ENCODE measurements around the gene SESN1. TPM values are rescaled to one million over a fixed set of nuclear protein-coding genes. Genes with fewer than 3 reads are reported as not detected.

SESN1 gene
- total and polyA plus RNA-seq, 9 of the 15 experiments (the other 6 are each of a cell fraction or from before 2014, with no cell fraction given), result 3.1 to 13.0 (median 7.4) TPM

- TF ChIP-seq, protein P1, sequence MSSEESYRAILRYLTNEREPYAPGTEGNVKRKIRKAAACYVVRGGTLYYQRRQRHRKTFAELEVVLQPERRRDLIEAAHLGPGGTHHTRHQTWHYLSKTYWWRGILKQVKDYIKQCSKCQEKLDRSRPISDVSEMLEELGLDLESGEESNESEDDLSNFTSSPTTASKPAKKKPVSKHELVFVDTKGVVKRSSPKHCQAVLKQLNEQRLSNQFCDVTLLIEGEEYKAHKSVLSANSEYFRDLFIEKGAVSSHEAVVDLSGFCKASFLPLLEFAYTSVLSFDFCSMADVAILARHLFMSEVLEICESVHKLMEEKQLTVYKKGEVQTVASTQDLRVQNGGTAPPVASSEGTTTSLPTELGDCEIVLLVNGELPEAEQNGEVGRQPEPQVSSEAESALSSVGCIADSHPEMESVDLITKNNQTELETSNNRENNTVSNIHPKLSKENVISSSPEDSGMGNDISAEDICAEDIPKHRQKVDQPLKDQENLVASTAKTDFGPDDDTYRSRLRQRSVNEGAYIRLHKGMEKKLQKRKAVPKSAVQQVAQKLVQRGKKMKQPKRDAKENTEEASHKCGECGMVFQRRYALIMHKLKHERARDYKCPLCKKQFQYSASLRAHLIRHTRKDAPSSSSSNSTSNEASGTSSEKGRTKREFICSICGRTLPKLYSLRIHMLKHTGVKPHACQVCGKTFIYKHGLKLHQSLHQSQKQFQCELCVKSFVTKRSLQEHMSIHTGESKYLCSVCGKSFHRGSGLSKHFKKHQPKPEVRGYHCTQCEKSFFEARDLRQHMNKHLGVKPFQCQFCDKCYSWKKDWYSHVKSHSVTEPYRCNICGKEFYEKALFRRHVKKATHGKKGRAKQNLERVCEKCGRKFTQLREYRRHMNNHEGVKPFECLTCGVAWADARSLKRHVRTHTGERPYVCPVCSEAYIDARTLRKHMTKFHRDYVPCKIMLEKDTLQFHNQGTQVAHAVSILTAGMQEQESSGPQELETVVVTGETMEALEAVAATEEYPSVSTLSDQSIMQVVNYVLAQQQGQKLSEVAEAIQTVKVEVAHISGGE (CRISPR knock-in tag; IDR thresholded peaks at IDR 0.05), result no peak
- no peak for TF ChIP-seq TRIM28 (IDR thresholded peaks at IDR 0.05)
- TF ChIP-seq, protein P2, sequence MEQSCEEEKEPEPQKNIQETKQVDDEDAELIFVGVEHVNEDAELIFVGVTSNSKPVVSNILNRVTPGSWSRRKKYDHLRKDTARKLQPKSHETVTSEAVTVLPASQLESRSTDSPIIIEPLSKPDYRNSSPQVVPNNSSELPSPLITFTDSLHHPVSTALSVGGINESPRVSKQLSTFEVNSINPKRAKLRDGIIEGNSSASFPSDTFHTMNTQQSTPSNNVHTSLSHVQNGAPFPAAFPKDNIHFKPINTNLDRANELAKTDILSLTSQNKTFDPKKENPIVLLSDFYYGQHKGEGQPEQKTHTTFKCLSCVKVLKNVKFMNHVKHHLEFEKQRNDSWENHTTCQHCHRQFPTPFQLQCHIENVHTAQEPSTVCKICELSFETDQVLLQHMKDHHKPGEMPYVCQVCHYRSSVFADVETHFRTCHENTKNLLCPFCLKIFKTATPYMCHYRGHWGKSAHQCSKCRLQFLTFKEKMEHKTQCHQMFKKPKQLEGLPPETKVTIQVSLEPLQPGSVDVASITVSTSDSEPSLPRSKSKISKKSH (CRISPR knock-in tag; IDR thresholded peaks at IDR 0.05), result no peak
- TF ChIP-seq CBX1 (IDR thresholded peaks at IDR 0.05; ENCODE audit: low read depth), result 0 out of 2 replicates have a peak, but pooled peaks have one; percentile 25
- no peak for TF ChIP-seq LCOR (CRISPR knock-in tag; IDR thresholded peaks at IDR 0.05)
- no peak for TF ChIP-seq SMAD3 (CRISPR knock-in tag; conservative IDR thresholded peaks at IDR 0.05)
- TF ChIP-seq MTA1 (IDR thresholded peaks at IDR 0.05; ENCODE audit: borderline replicate concordance), result no peak
- TF ChIP-seq, protein P3, sequence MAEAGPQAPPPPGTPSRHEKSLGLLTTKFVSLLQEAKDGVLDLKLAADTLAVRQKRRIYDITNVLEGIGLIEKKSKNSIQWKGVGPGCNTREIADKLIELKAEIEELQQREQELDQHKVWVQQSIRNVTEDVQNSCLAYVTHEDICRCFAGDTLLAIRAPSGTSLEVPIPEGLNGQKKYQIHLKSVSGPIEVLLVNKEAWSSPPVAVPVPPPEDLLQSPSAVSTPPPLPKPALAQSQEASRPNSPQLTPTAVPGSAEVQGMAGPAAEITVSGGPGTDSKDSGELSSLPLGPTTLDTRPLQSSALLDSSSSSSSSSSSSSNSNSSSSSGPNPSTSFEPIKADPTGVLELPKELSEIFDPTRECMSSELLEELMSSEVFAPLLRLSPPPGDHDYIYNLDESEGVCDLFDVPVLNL (CRISPR knock-in tag; IDR thresholded peaks at IDR 0.05; ENCODE audit: low read depth), result no peak
- TF ChIP-seq L3MBTL2 (IDR thresholded peaks at IDR 0.05), result peak; percentile 95
- no peak for TF ChIP-seq EZH2 (IDR thresholded peaks at IDR 0.05; ENCODE audit: borderline replicate concordance, low read depth, low read length)
- no peak for TF ChIP-seq CSDE1 (IDR thresholded peaks at IDR 0.05)
- peak; percentile 64; the same call in 1 of the 2 replicates for TF ChIP-seq ZBTB9 (CRISPR knock-in tag; IDR thresholded peaks at IDR 0.05)
- TF ChIP-seq ZNF57 (CRISPR knock-in tag; IDR thresholded peaks at IDR 0.05), result no peak
- peak; percentile 26 to 82; a peak in 3 of 4 replicates for TF ChIP-seq NONO (IDR thresholded peaks at IDR 0.05; ENCODE audit: low read depth in 2 of 2, low read length in 1 of 2)
- TF ChIP-seq NR2F6 (CRISPR knock-in tag; IDR thresholded peaks at IDR 0.05), result no peak
- no peak for TF ChIP-seq WHSC1 (IDR thresholded peaks at IDR 0.05; ENCODE audit: low read length)
- TF ChIP-seq MIER1 (IDR thresholded peaks at IDR 0.05; ENCODE audit: low read depth), result no peak
- TF ChIP-seq, protein P4, sequence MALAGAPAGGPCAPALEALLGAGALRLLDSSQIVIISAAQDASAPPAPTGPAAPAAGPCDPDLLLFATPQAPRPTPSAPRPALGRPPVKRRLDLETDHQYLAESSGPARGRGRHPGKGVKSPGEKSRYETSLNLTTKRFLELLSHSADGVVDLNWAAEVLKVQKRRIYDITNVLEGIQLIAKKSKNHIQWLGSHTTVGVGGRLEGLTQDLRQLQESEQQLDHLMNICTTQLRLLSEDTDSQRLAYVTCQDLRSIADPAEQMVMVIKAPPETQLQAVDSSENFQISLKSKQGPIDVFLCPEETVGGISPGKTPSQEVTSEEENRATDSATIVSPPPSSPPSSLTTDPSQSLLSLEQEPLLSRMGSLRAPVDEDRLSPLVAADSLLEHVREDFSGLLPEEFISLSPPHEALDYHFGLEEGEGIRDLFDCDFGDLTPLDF (CRISPR knock-in tag; IDR thresholded peaks at IDR 0.05), result peak; percentile 24; the same call in 1 of the 2 replicates
- peak; percentile 79 for TF ChIP-seq RBFOX2 (IDR thresholded peaks at IDR 0.05; ENCODE audit: low read depth, low read length)
- no peak for TF ChIP-seq PHTF2 (CRISPR knock-in tag; IDR thresholded peaks at IDR 0.05)
Observed at GRCh38 chr6:109009236-109009961, 85.2 kb downstream of the SESN1 start (continued).
